Measurements from ENCODE around the gene ATXN7L1.

ATXN7L1 gene

DNA sequence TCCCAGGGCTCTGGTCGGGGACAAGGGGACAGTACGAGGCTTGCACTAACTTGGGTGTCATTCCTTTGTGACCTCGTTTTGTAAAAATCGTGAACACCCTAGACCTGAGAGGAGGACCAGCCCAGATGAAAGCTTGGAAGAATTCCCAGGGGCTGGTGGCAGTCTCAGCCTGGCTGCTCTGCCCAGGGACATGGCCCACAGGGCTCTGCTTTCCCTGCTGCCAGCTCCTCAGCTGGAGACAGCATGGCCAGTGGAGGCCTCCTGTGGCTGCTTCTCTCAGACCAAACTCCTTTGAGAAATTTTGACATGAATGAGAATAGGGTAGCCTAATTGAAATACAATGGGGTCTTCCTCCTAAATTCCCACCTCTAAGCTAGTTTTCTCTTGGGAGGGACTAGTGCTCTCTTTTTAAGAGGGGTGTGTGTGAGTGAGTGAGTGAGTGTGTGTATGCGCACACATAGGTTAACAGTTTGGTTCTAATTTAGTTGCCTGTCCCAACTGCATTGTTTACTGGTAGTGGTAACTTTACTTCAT, 154.8 kb downstream of the ATXN7L1 start:
- Histone ChIP-seq H3K27ac (ENCODE audit: low read depth, low read length) (no peak overlapping the region), H3K18ac (ENCODE audit: low read length) (no peak overlapping the region), H3K4me2 (ENCODE audit: low read length) (no peak overlapping the region), H2BK120ac (ENCODE audit: insufficient read depth, low read length, poor library complexity) (no peak overlapping the region), H3K27me3 (ENCODE audit: insufficient read depth, low read length) (no peaks in the 10 kb centered on the region), H3K9me3 (ENCODE audit: insufficient read depth, low read depth, low read length) (no peaks in the 10 kb centered on the region), H2AFZ (ENCODE audit: insufficient read depth, low read length, poor library complexity) (no peak overlapping the region), H3K4me3 (ENCODE audit: low read depth, low read length) (no peak overlapping the region), H2AK5ac (ENCODE audit: low read length) (no peak overlapping the region), H3K14ac (ENCODE audit: low read length) (no peak overlapping the region), H3K79me1 (ENCODE audit: low read length) (no peaks in the 10 kb centered on the region), H3K4ac (ENCODE audit: low read depth, low read length) (no peak overlapping the region), H2BK12ac (ENCODE audit: low read length) (no peak overlapping the region), H4K12ac (ENCODE audit: low read depth, low read length) (no peak overlapping the region), H3K23ac (ENCODE audit: low read length) (no peak overlapping the region), H3K9ac (ENCODE audit: low read length) (no peak overlapping the region), H3K36me3 (ENCODE audit: control insufficient read depth in 1 of 2, insufficient read depth in 2 of 2, low read length in 2 of 2) (no peaks in the 10 kb centered on the region), H3K79me2 (ENCODE audit: control insufficient read depth, insufficient read depth, low read length, poor library complexity) (no peaks in the 10 kb centered on the region), H2BK5ac (ENCODE audit: low read depth, low read length, poor library complexity) (no peak overlapping the region), H4K91ac (ENCODE audit: low read depth, low read length) (no peak overlapping the region), H3K4me1 (ENCODE audit: control insufficient read depth in 1 of 2, insufficient read depth in 2 of 2, low read length in 2 of 2) (peaks cover 14 to 17% of the 10 kb centered on the region in 2 experiments), H4K8ac (ENCODE audit: low read depth, low read length) (no peak overlapping the region)
- WGBS (ENCODE audit: extremely low coverage, insufficient coverage, insufficient read length) = no CpG with 5 or more reads among the region's 5 CpGs
- no peak for DNase-seq

DNA sequence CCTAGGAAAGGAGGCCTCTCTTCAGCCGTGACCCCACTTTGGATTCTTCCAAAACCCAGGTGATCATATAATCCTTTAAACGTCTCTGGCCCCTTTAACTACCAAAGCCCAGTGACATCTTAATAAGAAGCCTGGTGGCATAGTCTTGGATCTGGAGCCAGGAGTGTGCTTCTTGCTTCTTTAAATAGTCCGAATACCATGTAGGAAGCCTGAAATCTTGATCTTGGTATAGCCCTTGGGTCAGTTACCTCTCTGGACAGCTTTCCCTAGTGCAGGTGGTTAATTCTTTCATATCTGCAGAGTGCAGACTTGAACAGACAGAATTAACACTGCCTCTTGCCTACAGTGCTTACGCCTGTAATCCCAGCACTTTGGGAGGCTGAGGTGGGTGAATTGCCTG, 156.5 kb downstream of the ATXN7L1 start:
- no peaks in the 10 kb centered on the region for H3K36me3 ChIP-seq (ENCODE audit: control insufficient read depth in 1 of 2, insufficient read depth in 2 of 2, low read length in 2 of 2)
- H4K91ac ChIP-seq (ENCODE audit: low read depth, low read length) = no peak overlapping the region
- no peak overlapping the region for H2BK5ac ChIP-seq (ENCODE audit: low read depth, low read length, poor library complexity)
- no peak overlapping the region for H2AK5ac ChIP-seq (ENCODE audit: low read length)
- no peak overlapping the region for H4K8ac ChIP-seq (ENCODE audit: low read depth, low read length)
- no peaks in the 10 kb centered on the region for H3K79me2 ChIP-seq (ENCODE audit: control insufficient read depth, insufficient read depth, low read length, poor library complexity)
- H3K27me3 ChIP-seq (ENCODE audit: insufficient read depth, low read length) = no peaks in the 10 kb centered on the region
- H3K14ac ChIP-seq (ENCODE audit: low read length) = no peak overlapping the region
- WGBS (ENCODE audit: extremely low coverage, insufficient coverage, insufficient read length) = no CpG with 5 or more reads among the region's 4 CpGs
- no peak overlapping the region for H3K4me2 ChIP-seq (ENCODE audit: low read length)
- H3K4me3 ChIP-seq (ENCODE audit: low read depth, low read length) = no peak overlapping the region
- no peak overlapping the region for H4K12ac ChIP-seq (ENCODE audit: low read depth, low read length)
- no peak overlapping the region for H3K9ac ChIP-seq (ENCODE audit: low read length)
- H3K23ac ChIP-seq (ENCODE audit: low read length) = no peak overlapping the region
- peaks cover 14 to 17% of the 10 kb centered on the region in 2 experiments for H3K4me1 ChIP-seq (ENCODE audit: control insufficient read depth in 1 of 2, insufficient read depth in 2 of 2, low read length in 2 of 2)
- no peak overlapping the region for H3K4ac ChIP-seq (ENCODE audit: low read depth, low read length)
- no peaks in the 10 kb centered on the region for H3K79me1 ChIP-seq (ENCODE audit: low read length)
- H3K9me3 ChIP-seq (ENCODE audit: insufficient read depth, low read depth, low read length) = no peaks in the 10 kb centered on the region
- H2BK12ac ChIP-seq (ENCODE audit: low read length) = no peak overlapping the region
- no peak overlapping the region for H3K27ac ChIP-seq (ENCODE audit: low read depth, low read length)
- no peak overlapping the region for H3K18ac ChIP-seq (ENCODE audit: low read length)
- H2BK120ac ChIP-seq (ENCODE audit: insufficient read depth, low read length, poor library complexity) = no peak overlapping the region
- peak; percentile 46 to 81 for DNase-seq
- H2AFZ ChIP-seq (ENCODE audit: insufficient read depth, low read length, poor library complexity) = no peak overlapping the region

GRCh38 chr7:105719395-105719794, 157.0 kb downstream of the ATXN7L1 start:
- H3K79me2 ChIP-seq (ENCODE audit: control insufficient read depth, insufficient read depth, low read length, poor library complexity) = no peaks in the 10 kb centered on the region
- no peaks in the 10 kb centered on the region for H3K9me3 ChIP-seq (ENCODE audit: insufficient read depth, low read depth, low read length)
- no peak overlapping the region for H3K4me3 ChIP-seq (ENCODE audit: low read depth, low read length)
- H3K4me1 ChIP-seq (ENCODE audit: control insufficient read depth in 1 of 2, insufficient read depth in 2 of 2, low read length in 2 of 2) = peaks cover 14 to 17% of the 10 kb centered on the region in 2 experiments
- H2BK12ac ChIP-seq (ENCODE audit: low read length) = no peak overlapping the region
- no peaks in the 10 kb centered on the region for H3K79me1 ChIP-seq (ENCODE audit: low read length)
- H3K14ac ChIP-seq (ENCODE audit: low read length) = no peak overlapping the region
- H3K9ac ChIP-seq (ENCODE audit: low read length) = no peak overlapping the region
- H2AK5ac ChIP-seq (ENCODE audit: low read length) = no peak overlapping the region
- H3K27me3 ChIP-seq (ENCODE audit: insufficient read depth, low read length) = no peaks in the 10 kb centered on the region
- H3K36me3 ChIP-seq (ENCODE audit: control insufficient read depth in 1 of 2, insufficient read depth in 2 of 2, low read length in 2 of 2) = no peaks in the 10 kb centered on the region
- no CpG with 5 or more reads among the region's 2 CpGs for WGBS (ENCODE audit: extremely low coverage, insufficient coverage, insufficient read length)
- H4K8ac ChIP-seq (ENCODE audit: low read depth, low read length) = no peak overlapping the region
- H4K12ac ChIP-seq (ENCODE audit: low read depth, low read length) = no peak overlapping the region
- no peak overlapping the region for H3K18ac ChIP-seq (ENCODE audit: low read length)
- no peak overlapping the region for H3K4me2 ChIP-seq (ENCODE audit: low read length)
- no peak overlapping the region for H4K91ac ChIP-seq (ENCODE audit: low read depth, low read length)
- DNase-seq = peak in 1 of 2 donors; percentile 53
- H3K27ac ChIP-seq (ENCODE audit: low read depth, low read length) = peak overlapping the region; percentile 4
- no peak overlapping the region for H3K4ac ChIP-seq (ENCODE audit: low read depth, low read length)
- H3K23ac ChIP-seq (ENCODE audit: low read length) = no peak overlapping the region
- H2AFZ ChIP-seq (ENCODE audit: insufficient read depth, low read length, poor library complexity) = no peak overlapping the region
- no peak overlapping the region for H2BK5ac ChIP-seq (ENCODE audit: low read depth, low read length, poor library complexity)
- H2BK120ac ChIP-seq (ENCODE audit: insufficient read depth, low read length, poor library complexity) = no peak overlapping the region

- Histone ChIP-seq H3K36me3 (ENCODE audit: control insufficient read depth in 1 of 2, insufficient read depth in 2 of 2, low read length in 2 of 2) (no peaks in the 10 kb centered on the region), H3K79me2 (ENCODE audit: control insufficient read depth, insufficient read depth, low read length, poor library complexity) (no peaks in the 10 kb centered on the region), H3K4me3 (ENCODE audit: low read depth, low read length) (no peak overlapping the region), H3K23ac (ENCODE audit: low read length) (no peak overlapping the region), H3K14ac (ENCODE audit: low read length) (no peak overlapping the region), H4K91ac (ENCODE audit: low read depth, low read length) (no peak overlapping the region), H3K9me3 (ENCODE audit: insufficient read depth, low read depth, low read length) (peaks cover 2% of the 10 kb centered on the region), H2AK5ac (ENCODE audit: low read length) (no peak overlapping the region), H3K18ac (ENCODE audit: low read length) (no peak overlapping the region), H2BK12ac (ENCODE audit: low read length) (no peak overlapping the region), H2AFZ (ENCODE audit: insufficient read depth, low read length, poor library complexity) (no peak overlapping the region), H3K27me3 (ENCODE audit: insufficient read depth, low read length) (no peaks in the 10 kb centered on the region), H3K4ac (ENCODE audit: low read depth, low read length) (no peak overlapping the region), H3K79me1 (ENCODE audit: low read length) (no peaks in the 10 kb centered on the region), H4K12ac (ENCODE audit: low read depth, low read length) (no peak overlapping the region), H3K4me2 (ENCODE audit: low read length) (no peak overlapping the region), H2BK5ac (ENCODE audit: low read depth, low read length, poor library complexity) (no peak overlapping the region), H2BK120ac (ENCODE audit: insufficient read depth, low read length, poor library complexity) (no peak overlapping the region), H3K27ac (ENCODE audit: low read depth, low read length) (peak overlapping the region; percentile 4), H4K8ac (ENCODE audit: low read depth, low read length) (no peak overlapping the region), H3K4me1 (ENCODE audit: control insufficient read depth in 1 of 2, insufficient read depth in 2 of 2, low read length in 2 of 2) (peaks cover 14 to 17% of the 10 kb centered on the region in 2 experiments), H3K9ac (ENCODE audit: low read length) (no peak overlapping the region)
- peak; percentile 98 to 99 for DNase-seq
- WGBS (ENCODE audit: extremely low coverage, insufficient coverage, insufficient read length) = no CpG with 5 or more reads among the region's 4 CpGs
Observed at GRCh38 chr7:105718511-105718925, 157.9 kb downstream of the ATXN7L1 start.

Measured in trophoblast cell (in vitro differentiated cells and primary cell).